KOPT-K1 (cell line): Measurements from ENCODE around the gene IL17C.

ENCODE experiments used
- H3K27ac ChIP-seq: fragments of 200-600 bp; sonication (generic); 2 replicates; pipeline ENCODE4 v1.5.1; 2016; ENCODE audit warnings: antibody characterized with exemption, mild to moderate bottlenecking, low read depth, low read length; ENCODE audit not compliant: poor library complexity, severe bottlenecking
- H3K36me3 ChIP-seq: fragments of 200-600 bp; sonication (generic); 2 replicates; pipeline ENCODE4 v1.5.1; 2017; ENCODE audit warnings: antibody characterized with exemption, mild to moderate bottlenecking, low read length, moderate library complexity; ENCODE audit not compliant: insufficient read depth
- H3K9me3 ChIP-seq: fragments of 200-600 bp; sonication (generic); 2 replicates; pipeline ENCODE4 v1.5.1; 2017; ENCODE audit warnings: antibody characterized with exemption, low read length, mild to moderate bottlenecking; ENCODE audit not compliant: insufficient read depth, poor library complexity, severe bottlenecking

Gene IL17C

GRCh38 chr16:88685156-88686061, 47.0 kb downstream of the IL17C start:
- Histone ChIP-seq H3K36me3 (no peaks in the 10 kb centered on the region), H3K9me3 (no peaks in the 10 kb centered on the region), H3K27ac (no peak overlapping the region)

GRCh38 chr16:88686062-88686438, 47.7 kb downstream of the IL17C start:
- H3K36me3 ChIP-seq, result no peaks in the 10 kb centered on the region
- no peak overlapping the region for H3K27ac ChIP-seq
- H3K9me3 ChIP-seq, result no peaks in the 10 kb centered on the region

GRCh38 chr16:88686439-88687253, 48.3 kb downstream of the IL17C start, which contains the start of gene SNAI3:
Gene SNAI3 (minus strand): TSS chr16:88686507. CDS start chr16:88686406, 101 bp downstream.
- H3K36me3 ChIP-seq, result no peaks in the 10 kb centered on the region
- no peaks in the 10 kb centered on the region for H3K9me3 ChIP-seq
- no peak within 1 kb of the TSS for H3K27ac ChIP-seq

GRCh38 chr16:88687254-88687576, 48.8 kb downstream of the IL17C start:
- no peak overlapping the region for H3K27ac ChIP-seq
- H3K9me3 ChIP-seq, result no peaks in the 10 kb centered on the region
- H3K36me3 ChIP-seq, result no peaks in the 10 kb centered on the region

GRCh38 chr16:88687676-88688012, 49.3 kb downstream of the IL17C start:
- H3K27ac ChIP-seq, result no peak overlapping the region
- H3K9me3 ChIP-seq, result no peaks in the 10 kb centered on the region
- H3K36me3 ChIP-seq, result no peaks in the 10 kb centered on the region

- Histone ChIP-seq H3K36me3 (no peaks in the 10 kb centered on the region), H3K9me3 (no peaks in the 10 kb centered on the region), H3K27ac (no peak overlapping the region)
Observed at GRCh38 chr16:88688013-88688778, 49.8 kb downstream of the IL17C start.
